Limb (tissue), 2 donors: ENCODE results near the gene KLK13.

ENCODE experiments used
- DNase-seq, 2 donors: peaks; one replicate each; pipeline ENCODE4 v3.0.0-alpha.2; 2016; ENCODE audit errors: extremely low spot score in 2 of 2

Gene KLK13

GRCh38 chr19:51064534-51065220, at the start of gene KLK13:
KLK13 (minus strand) TSS chr19:51065092; CDS start chr19:51065067, 25 bp downstream.
- no peak for DNase-seq

- DNase-seq: no peak
These were observed 49.3 kb upstream of the KLK13 start for GRCh38 chr19:51114087-51114729.

- no peak for DNase-seq
These were observed 46.7 kb upstream of the KLK13 start for GRCh38 chr19:51111606-51112005.

- DNase-seq: no peak
These were observed 45.7 kb upstream of the KLK13 start for GRCh38 chr19:51110666-51110971.

GRCh38 chr19:51108805-51109146, 43.9 kb upstream of the KLK13 start:
- DNase-seq: no peak

- peak; percentile 98 to 99 for DNase-seq
These were observed 43.3 kb upstream of the KLK13 start, which contains the start of gene CTU1 for GRCh38 chr19:51108066-51108804. CTU1 (minus strand) TSS chr19:51108409; CDS start chr19:51104569, 3,840 bp downstream.

GRCh38 chr19:51107406-51108065, 42.6 kb upstream of the KLK13 start:
- DNase-seq: no peak

- DNase-seq: no peak
These were observed 39.0 kb upstream of the KLK13 start for GRCh38 chr19:51103926-51104341.

GRCh38 chr19:51102991-51103390, 38.1 kb upstream of the KLK13 start:
- DNase-seq: no peak

- no peak for DNase-seq
These were observed 36.4 kb upstream of the KLK13 start for GRCh38 chr19:51101171-51101865.

- no peak for DNase-seq
These were observed 35.7 kb upstream of the KLK13 start for GRCh38 chr19:51100601-51101000.

- DNase-seq: no peak
These were observed 34.1 kb upstream of the KLK13 start for GRCh38 chr19:51099047-51099382.

GRCh38 chr19:51098365-51099046, 33.6 kb upstream of the KLK13 start:
- peak; percentile 15 to 66 for DNase-seq

- DNase-seq: no peak
These were observed 32.9 kb upstream of the KLK13 start for GRCh38 chr19:51097796-51098195.

GRCh38 chr19:51097166-51097738, 32.4 kb upstream of the KLK13 start:
- DNase-seq: peak; percentile 38 to 70

GRCh38 chr19:51096473-51097165, 31.7 kb upstream of the KLK13 start:
- DNase-seq: no peak

- peak in 1 of 2 donors; percentile 57 for DNase-seq
These were observed 29.9 kb upstream of the KLK13 start for GRCh38 chr19:51094696-51095279.

- DNase-seq: no peak
These were observed 28.8 kb upstream of the KLK13 start for GRCh38 chr19:51093510-51094345.

GRCh38 chr19:51093101-51093500, 28.2 kb upstream of the KLK13 start:
- no peak for DNase-seq
